Right atrium auricular region (tissue), 2 donors: Measurements from ENCODE around the gene DNM1. TPM values are rescaled to one million over a fixed set of nuclear protein-coding genes. Genes with fewer than 3 reads are reported as not detected.

Experiments used
- DNase-seq: peaks from one replicate; pipeline ENCODE4 v3.0.0-alpha.2; 2019; ENCODE audit warnings: low spot score
- H3K27ac ChIP-seq, 2 donors: fragments of 200-600 bp; sonication (generic); 1 replicate in 1 of 2; 2 replicates in 1 of 2; pipeline ENCODE4 v1.5.1; 2016 to 2019
- H3K27me3 ChIP-seq, 2 donors: fragments of 200-600 bp; sonication (generic); one replicate each; pipeline versions ENCODE4 v1.5.1 to v1.6.0; 2017 to 2019
- H3K36me3 ChIP-seq: fragments of 200-600 bp; sonication (generic); one replicate; pipeline ENCODE4 v1.5.1; 2016
- H3K4me1 ChIP-seq, 2 donors: fragments of 200-600 bp; sonication (generic); one replicate each; pipeline versions ENCODE4 v1.5.1 to v1.6.0; 2017 to 2019
- H3K4me3 ChIP-seq, 2 donors: fragments of 200-600 bp; sonication (generic); 1 replicate in 1 of 2; 2 replicates in 1 of 2; pipeline ENCODE4 v1.5.1; 2017 to 2019; ENCODE audit warnings: mild to moderate bottlenecking in 1 of 2, moderate library complexity in 1 of 2
- H3K9me3 ChIP-seq, 2 donors: fragments of 200-600 bp; sonication (generic); one replicate each; pipeline ENCODE4 v1.5.1; 2019
- total RNA-seq, 2 donors: library from RNA; depleted of rRNA; stranded (reverse); fragments of >200 nt; gene quantifications; one replicate each; pipeline ENCODE4 v1.1.0, GENCODE V29; 2016
- TF ChIP-seq, protein P1 (sequence below), 2 donors: fragments of 200-600 bp; sonication (generic); IDR thresholded peaks; one replicate each; pipeline ENCODE4 v1.5.1; 2019; ENCODE audit warnings: antibody characterized with exemption in 2 of 2

The DNM1 gene
- total RNA-seq, 2 donors from 2014 or later: 2.5 to 3.9 TPM

DNA sequence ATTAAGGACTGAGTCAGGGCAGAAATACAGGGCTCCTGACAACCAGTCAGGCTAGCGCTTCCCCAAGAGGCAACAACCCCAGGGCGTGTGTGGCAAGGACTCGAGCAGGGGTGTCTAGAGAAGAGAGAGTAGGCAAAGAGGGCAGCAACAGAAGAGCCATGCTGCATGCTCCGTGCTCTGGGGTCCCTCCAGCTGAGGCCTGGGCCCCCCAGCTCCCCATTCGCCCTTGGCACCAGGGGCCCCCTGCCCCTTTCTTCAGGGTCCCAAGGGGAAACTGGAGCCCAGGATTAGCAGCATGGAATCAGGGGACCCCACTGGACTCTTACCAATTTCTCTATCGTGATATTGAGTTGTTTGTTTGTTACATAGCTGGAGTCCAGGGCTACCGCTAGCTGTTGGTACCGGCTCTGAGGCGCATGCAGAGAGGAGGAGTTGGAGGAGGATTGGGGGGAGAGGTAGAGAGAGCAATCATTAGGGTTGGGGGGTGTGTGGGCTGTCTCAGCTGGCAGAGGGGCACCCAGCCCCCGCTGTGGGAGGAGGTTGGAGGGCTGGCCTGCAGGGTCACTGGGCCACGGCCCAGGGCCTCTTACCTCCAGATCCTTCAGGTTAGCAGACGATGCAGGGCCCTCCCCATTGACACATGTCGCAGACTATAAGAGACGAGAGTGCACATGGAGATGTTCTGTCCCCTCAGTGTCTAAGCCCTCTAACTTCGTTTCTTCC lies 63.9 kb downstream of the DNM1 start:
- no peak for DNase-seq
- TF ChIP-seq, protein P1, sequence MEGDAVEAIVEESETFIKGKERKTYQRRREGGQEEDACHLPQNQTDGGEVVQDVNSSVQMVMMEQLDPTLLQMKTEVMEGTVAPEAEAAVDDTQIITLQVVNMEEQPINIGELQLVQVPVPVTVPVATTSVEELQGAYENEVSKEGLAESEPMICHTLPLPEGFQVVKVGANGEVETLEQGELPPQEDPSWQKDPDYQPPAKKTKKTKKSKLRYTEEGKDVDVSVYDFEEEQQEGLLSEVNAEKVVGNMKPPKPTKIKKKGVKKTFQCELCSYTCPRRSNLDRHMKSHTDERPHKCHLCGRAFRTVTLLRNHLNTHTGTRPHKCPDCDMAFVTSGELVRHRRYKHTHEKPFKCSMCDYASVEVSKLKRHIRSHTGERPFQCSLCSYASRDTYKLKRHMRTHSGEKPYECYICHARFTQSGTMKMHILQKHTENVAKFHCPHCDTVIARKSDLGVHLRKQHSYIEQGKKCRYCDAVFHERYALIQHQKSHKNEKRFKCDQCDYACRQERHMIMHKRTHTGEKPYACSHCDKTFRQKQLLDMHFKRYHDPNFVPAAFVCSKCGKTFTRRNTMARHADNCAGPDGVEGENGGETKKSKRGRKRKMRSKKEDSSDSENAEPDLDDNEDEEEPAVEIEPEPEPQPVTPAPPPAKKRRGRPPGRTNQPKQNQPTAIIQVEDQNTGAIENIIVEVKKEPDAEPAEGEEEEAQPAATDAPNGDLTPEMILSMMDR (IDR thresholded peaks at IDR 0.05): no peak

DNA sequence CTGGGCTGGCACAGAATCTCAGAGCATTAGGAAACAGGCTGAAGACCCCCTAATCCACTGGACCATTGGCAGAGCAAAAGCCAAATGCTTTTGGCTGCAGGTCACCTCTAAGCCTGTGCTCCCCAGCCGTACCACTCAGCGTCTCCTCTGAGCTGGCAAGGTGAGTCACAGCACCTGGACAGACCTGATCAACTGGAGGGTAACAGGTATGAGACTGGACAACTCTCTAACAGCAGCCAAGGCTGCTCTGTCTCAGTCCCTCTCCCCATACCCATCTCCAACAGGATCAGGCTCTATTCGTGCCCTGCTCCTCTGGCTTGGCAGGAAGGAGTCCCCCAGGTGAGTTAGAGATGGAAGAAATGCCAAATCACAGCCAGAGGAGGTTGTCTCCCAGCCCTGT lies 67.9 kb downstream of the DNM1 start:
- Histone ChIP-seq H3K4me3 (no peak overlapping the region), H3K9me3 (no peaks in the 10 kb centered on the region), H3K36me3 (peaks cover 51% of the 10 kb centered on the region), H3K27ac (no peak overlapping the region), H3K27me3 (no peaks in the 10 kb centered on the region), H3K4me1 (peaks cover 0 to 16% of the 10 kb centered on the region in 2 donors)
- DNase-seq: no peak
- TF ChIP-seq, protein P1 (IDR thresholded peaks at IDR 0.05): no peak

More for the DNA sequence above, 63.9 kb downstream of the DNM1 start:
- Histone ChIP-seq H3K4me3 (no peak overlapping the region), H3K27me3 (no peaks in the 10 kb centered on the region), H3K4me1 (no peaks in the 10 kb centered on the region), H3K27ac (no peak overlapping the region), H3K36me3 (peaks cover 72% of the 10 kb centered on the region), H3K9me3 (no peaks in the 10 kb centered on the region)

DNA sequence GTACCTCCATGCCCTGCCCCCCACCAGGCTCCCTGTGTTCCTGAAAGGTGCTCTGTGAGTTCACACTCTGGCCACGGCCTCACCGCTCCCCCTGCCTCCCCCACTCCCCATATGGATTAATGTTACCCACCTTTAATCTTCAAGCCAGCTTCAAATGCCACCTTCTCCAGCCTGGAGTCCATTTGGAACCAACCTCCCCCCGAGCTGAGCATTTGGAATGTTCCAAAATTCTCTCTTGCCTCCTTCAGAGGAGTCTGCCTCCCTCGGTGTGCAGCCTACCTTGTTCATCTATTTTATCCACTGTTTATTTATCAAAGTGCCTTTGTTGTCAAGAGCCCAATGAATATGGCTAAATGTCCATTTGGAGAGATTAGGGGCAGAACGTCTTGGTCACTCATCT lies 68.3 kb downstream of the DNM1 start:
- Histone ChIP-seq H3K9me3 (no peaks in the 10 kb centered on the region), H3K4me1 (peaks cover 0 to 17% of the 10 kb centered on the region in 2 donors), H3K27ac (no peak overlapping the region), H3K36me3 (peaks cover 49% of the 10 kb centered on the region), H3K27me3 (no peaks in the 10 kb centered on the region), H3K4me3 (no peak overlapping the region)
- TF ChIP-seq, protein P1 (IDR thresholded peaks at IDR 0.05): no peak
- DNase-seq: no peak

DNA sequence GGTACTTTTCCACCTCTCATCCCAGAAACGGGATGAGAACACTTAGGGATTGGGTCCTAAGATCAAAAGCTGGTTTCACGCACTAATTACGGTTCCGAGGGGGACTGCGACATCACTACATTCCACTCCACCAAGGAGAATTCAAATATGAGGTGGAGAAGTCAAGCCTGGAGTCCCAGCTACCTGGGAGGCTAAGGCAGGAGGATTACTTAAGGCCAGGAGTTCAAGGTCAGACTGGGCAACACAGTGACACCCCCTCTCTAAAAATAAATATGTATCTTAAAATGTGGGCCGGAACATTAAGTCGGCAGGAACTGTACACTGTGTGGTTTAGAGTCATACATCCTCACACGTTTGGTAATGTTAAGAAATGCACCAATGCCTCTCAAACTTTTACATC lies 71.1 kb downstream of the DNM1 start:
- H3K4me1 ChIP-seq: peaks cover 0 to 33% of the 10 kb centered on the region in 2 donors
- no peaks in the 10 kb centered on the region for H3K9me3 ChIP-seq
- peaks cover 31% of the 10 kb centered on the region for H3K36me3 ChIP-seq
- no peaks in the 10 kb centered on the region for H3K27me3 ChIP-seq
- DNase-seq: no peak
- H3K27ac ChIP-seq: peak overlapping the region in 1 of 2 donors; percentile 97
- peak overlapping the region; percentile 86 to 96 for H3K4me3 ChIP-seq
- TF ChIP-seq, protein P1 (IDR thresholded peaks at IDR 0.05): no peak

DNA sequence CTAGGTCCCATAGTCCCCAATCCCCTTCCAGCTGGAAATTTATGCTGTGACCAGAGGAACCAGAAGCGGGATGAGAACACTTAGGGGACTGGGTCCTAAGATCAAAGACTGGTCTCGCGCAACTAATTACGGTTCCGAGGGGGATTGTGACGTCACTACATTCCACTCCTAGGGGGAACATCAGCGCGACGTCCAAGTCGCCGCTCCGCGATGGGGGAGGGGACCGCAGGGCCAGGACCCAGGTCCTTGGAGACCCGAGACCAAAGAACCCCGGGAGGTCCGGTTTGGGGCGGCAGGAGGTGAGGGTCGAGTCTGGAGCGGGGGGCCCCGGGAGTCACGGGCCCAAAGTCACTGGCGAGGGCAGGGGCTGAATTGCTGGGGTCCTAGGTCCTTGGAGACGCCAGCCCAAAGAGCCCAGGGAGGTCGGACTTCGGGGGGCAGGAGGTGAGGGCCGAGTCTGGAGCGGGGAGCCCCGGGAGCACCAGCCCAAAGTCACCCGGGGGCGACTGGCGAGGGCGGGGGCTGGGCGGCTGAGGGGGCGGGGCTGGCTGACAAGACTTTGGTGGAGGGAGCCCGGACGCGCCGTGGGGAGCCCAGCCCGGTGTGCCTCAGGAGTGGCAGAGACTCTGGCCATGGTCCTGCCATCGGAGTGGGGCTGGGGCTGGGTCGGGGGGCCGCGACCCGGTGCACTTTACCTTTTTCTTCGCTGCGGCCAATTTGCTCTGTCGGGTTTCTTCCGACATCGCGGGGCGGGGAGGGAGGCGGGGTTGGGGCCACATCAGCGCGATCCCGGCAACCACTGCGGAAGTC lies 72.2 kb downstream of the DNM1 start, which contains the start of gene GOLGA2:
Gene GOLGA2 (minus strand): TSS at position 810 of the 810 bp plus-strand sequence. CDS start 31 bp downstream, at position 779.
- TF ChIP-seq, protein P1 (IDR thresholded peaks at IDR 0.05): no peak
- peak; percentile 65 for DNase-seq

More for the DNA sequence above, 72.2 kb downstream of the DNM1 start, which contains the start of gene GOLGA2:
- peaks cover 0 to 41% of the 10 kb centered on the region in 2 donors for H3K4me1 ChIP-seq
- H3K27ac ChIP-seq: peak within 1 kb of the TSS; percentile 90 to 97
- H3K9me3 ChIP-seq: no peaks in the 10 kb centered on the region
- H3K27me3 ChIP-seq: no peaks in the 10 kb centered on the region
- peak within 1 kb of the TSS; percentile 86 to 96 for H3K4me3 ChIP-seq
- peaks cover 29% of the 10 kb centered on the region for H3K36me3 ChIP-seq
